Ishikawa (cell line): ENCODE data around the gene KRTAP5-5.

Experiments used
- FOXM1 ChIP-seq: IDR thresholded peaks from 2 replicates; pipeline ENCODE4 v1.6.1; 2012; ENCODE audit warnings: low read depth, borderline replicate concordance
- MAX ChIP-seq: IDR thresholded peaks from 2 replicates; pipeline ENCODE4 v1.6.1; 2012
- RAD21 ChIP-seq: IDR thresholded peaks from 2 replicates; pipeline ENCODE4 v1.6.1; 2012; ENCODE audit warnings: low read depth
- ZBTB7A ChIP-seq: IDR thresholded peaks from 2 replicates; pipeline ENCODE4 v1.6.1; 2012; ENCODE audit warnings: low read depth

GRCh38 chr11:1645357-1645821 lies 15.8 kb downstream of the KRTAP5-5 start:
- no peak for TF ChIP-seq ZBTB7A
- no peak for TF ChIP-seq FOXM1
- no peak for TF ChIP-seq MAX
- TF ChIP-seq RAD21 = no peak
